ENCODE data around the gene TRAF5.

- TF ChIP-seq CTCF (IDR thresholded peaks at IDR 0.05; ENCODE audit: insufficient read depth, low read length, poor library complexity, severe bottlenecking) (no peak), EZH2phosphoT487 (conservative IDR thresholded peaks at IDR 0.05; ENCODE audit: low read length) (no peak)
Measured at GRCh38 chr1:211348547-211348946, 21.9 kb downstream of the TRAF5 start.
